Peyer's patch (tissue), 4 donors: ENCODE data around the gene NUP214.

Source experiments
- POLR2A ChIP-seq, 2 donors: fragments of 450-650 bp; IDR thresholded peaks; one replicate each; pipeline ENCODE4 v1.5.1; 2017; ENCODE audit warnings: antibody characterized with exemption in 2 of 2, mild to moderate bottlenecking in 2 of 2, moderate library complexity in 2 of 2
- TF ChIP-seq, protein P1 (sequence below), 6 experiments: fragments of 450-650 bp in 4 of 6; fragments of 200-600 bp in 2 of 6; sonication (generic) in 1 of 6; IDR thresholded peaks; one replicate each; pipeline ENCODE4 v1.5.1; 2017 to 2019; ENCODE audit warnings: antibody characterized with exemption in 6 of 6, mild to moderate bottlenecking in 3 of 6, moderate library complexity in 1 of 6

DNA sequence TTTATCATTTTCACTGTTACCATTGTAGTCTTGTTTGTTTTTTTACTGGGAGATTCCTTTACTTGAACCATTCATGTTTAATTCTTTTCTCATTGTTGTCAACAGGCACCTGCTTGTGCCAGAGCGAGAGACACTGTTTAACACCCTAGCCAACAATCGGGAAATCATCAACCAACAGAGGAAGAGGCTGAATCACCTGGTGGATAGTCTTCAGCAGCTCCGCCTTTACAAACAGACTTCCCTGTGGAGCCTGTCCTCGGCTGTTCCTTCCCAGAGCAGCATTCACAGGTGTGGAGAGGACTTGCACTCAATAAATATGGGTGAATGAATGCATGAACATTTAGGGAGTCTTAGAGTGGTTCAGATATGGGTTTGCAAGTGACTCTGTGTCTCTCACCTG is 37.5 kb downstream of the NUP214 start:
- no peak for TF ChIP-seq POLR2A (IDR thresholded peaks at IDR 0.05)
- TF ChIP-seq, protein P1, sequence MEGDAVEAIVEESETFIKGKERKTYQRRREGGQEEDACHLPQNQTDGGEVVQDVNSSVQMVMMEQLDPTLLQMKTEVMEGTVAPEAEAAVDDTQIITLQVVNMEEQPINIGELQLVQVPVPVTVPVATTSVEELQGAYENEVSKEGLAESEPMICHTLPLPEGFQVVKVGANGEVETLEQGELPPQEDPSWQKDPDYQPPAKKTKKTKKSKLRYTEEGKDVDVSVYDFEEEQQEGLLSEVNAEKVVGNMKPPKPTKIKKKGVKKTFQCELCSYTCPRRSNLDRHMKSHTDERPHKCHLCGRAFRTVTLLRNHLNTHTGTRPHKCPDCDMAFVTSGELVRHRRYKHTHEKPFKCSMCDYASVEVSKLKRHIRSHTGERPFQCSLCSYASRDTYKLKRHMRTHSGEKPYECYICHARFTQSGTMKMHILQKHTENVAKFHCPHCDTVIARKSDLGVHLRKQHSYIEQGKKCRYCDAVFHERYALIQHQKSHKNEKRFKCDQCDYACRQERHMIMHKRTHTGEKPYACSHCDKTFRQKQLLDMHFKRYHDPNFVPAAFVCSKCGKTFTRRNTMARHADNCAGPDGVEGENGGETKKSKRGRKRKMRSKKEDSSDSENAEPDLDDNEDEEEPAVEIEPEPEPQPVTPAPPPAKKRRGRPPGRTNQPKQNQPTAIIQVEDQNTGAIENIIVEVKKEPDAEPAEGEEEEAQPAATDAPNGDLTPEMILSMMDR (IDR thresholded peaks at IDR 0.05): no peak
